GM23338 (cell line): ENCODE measurements around the gene NRDE2. TPM values are rescaled to one million over a fixed set of nuclear protein-coding genes. Genes with fewer than 3 reads are reported as not detected.

Experiments
- ATAC-seq: fragments of 200-7000 bp; cut with Tn5 transposase; 3 replicates; pipeline ENCODE4 v1.9.1; 2020
- DNase-seq: peaks from one replicate; pipeline ENCODE4 v3.0.0-alpha.2; 2015; ENCODE audit warnings: low spot score
- H2AFZ ChIP-seq: fragments of 200-600 bp; sonication (generic); 2 replicates; pipeline ENCODE4 v1.8.0; 2016; ENCODE audit warnings: antibody characterized with exemption, mild to moderate bottlenecking, moderate library complexity
- H3F3A ChIP-seq: fragments of 200-600 bp; sonication (generic); replicated peaks from 2 replicates; pipeline ENCODE4 v1.8.0; 2017; ENCODE audit warnings: antibody characterized with exemption, mixed run types, low read depth
- H3K27ac ChIP-seq: fragments of 200-600 bp; sonication (generic); 2 replicates; pipeline ENCODE4 v1.6.1; 2016; ENCODE audit warnings: low read depth
- H3K27me3 ChIP-seq: fragments of 200-600 bp; sonication (generic); 2 replicates; pipeline ENCODE4 v1.8.0; 2016; ENCODE audit warnings: mild to moderate bottlenecking, mixed run types, moderate library complexity; ENCODE audit not compliant: insufficient read depth
- H3K36me3 ChIP-seq: fragments of 200-600 bp; sonication (generic); 2 replicates; pipeline ENCODE4 v1.8.0; 2016; ENCODE audit warnings: mild to moderate bottlenecking; ENCODE audit not compliant: insufficient read depth
- H3K4me1 ChIP-seq: fragments of 200-600 bp; sonication (generic); 2 replicates; pipeline ENCODE4 v1.8.0; 2016; ENCODE audit warnings: mild to moderate bottlenecking, moderate library complexity; ENCODE audit not compliant: insufficient read depth
- H3K4me2 ChIP-seq: fragments of 200-600 bp; sonication (generic); 2 replicates; pipeline ENCODE4 v1.7.1; 2017; ENCODE audit warnings: mixed run types
- H3K4me3 ChIP-seq: fragments of 200-600 bp; sonication (generic); 2 replicates; pipeline ENCODE4 v1.6.1; 2016; ENCODE audit warnings: mixed run types
- H3K79me2 ChIP-seq: fragments of 200-600 bp; sonication (generic); replicated peaks from 2 replicates; pipeline ENCODE4 v1.8.0; 2017; ENCODE audit warnings: mild to moderate bottlenecking; ENCODE audit not compliant: insufficient read depth
- H3K9me2 ChIP-seq: fragments of 200-600 bp; sonication (generic); 2 replicates; pipeline ENCODE4 v1.8.0; 2017; ENCODE audit not compliant: insufficient read depth
- H4K20me1 ChIP-seq: fragments of 200-600 bp; sonication (generic); replicated peaks from 2 replicates; pipeline ENCODE4 v1.8.0; 2017; ENCODE audit warnings: mild to moderate bottlenecking; ENCODE audit not compliant: insufficient read depth
- H3K27ac Mint-ChIP-seq: 2 replicates; pipeline ENCODE4 v1.8.0; 2020; ENCODE audit warnings: inconsistent platforms, mild to moderate bottlenecking, moderate library complexity, mixed read lengths
- H3K27me3 Mint-ChIP-seq: 3 replicates; pipeline ENCODE4 v1.8.0; 2022; ENCODE audit warnings: low read depth, mild to moderate bottlenecking, moderate library complexity, mixed read lengths, inconsistent platforms; ENCODE audit not compliant: insufficient read depth, poor library complexity
- H3K36me3 Mint-ChIP-seq: 3 replicates; pipeline ENCODE4 v1.8.0; 2021; ENCODE audit warnings: low read depth, mild to moderate bottlenecking, inconsistent platforms, moderate library complexity, mixed read lengths
- H3K4me1 Mint-ChIP-seq: 3 replicates; pipeline ENCODE4 v1.8.0; 2020; ENCODE audit warnings: mild to moderate bottlenecking, inconsistent platforms, mixed read lengths
- H3K4me3 Mint-ChIP-seq: 3 replicates; pipeline ENCODE4 v1.8.0; 2021; ENCODE audit warnings: moderate library complexity, mild to moderate bottlenecking, inconsistent platforms, mixed read lengths
- H3K9me3 Mint-ChIP-seq: 3 replicates; pipeline ENCODE4 v1.8.0; 2020; ENCODE audit warnings: moderate library complexity, mild to moderate bottlenecking, inconsistent platforms, mixed read lengths
- CREB1 ChIP-seq: fragments of 250-450 bp; sonication (Bioruptor Pico); IDR thresholded peaks from 2 replicates; pipeline ENCODE4 v1.5.0; 2020; ENCODE audit warnings: low read depth, mild to moderate bottlenecking, moderate library complexity
- CTCF ChIP-seq, 2 experiments: fragments of 200-600 bp in 1 of 2; sonication (generic) in 1 of 2; conservative IDR thresholded peaks; 2 replicates each; pipeline versions ENCODE4 v1.5.1 to v1.6.1; 2016 to 2017; ENCODE audit warnings: antibody characterized with exemption in 2 of 2, low read depth in 2 of 2, mild to moderate bottlenecking in 2 of 2, moderate library complexity in 1 of 2
- ETS1 ChIP-seq: IDR thresholded peaks from 2 replicates; pipeline ENCODE4 v1.6.1; 2016; ENCODE audit warnings: antibody characterized with exemption
- EZH2 ChIP-seq: fragments of 200-600 bp; sonication (generic); IDR thresholded peaks from one replicate; pipeline ENCODE4 v1.8.0; 2017; ENCODE audit warnings: antibody characterized with exemption, mild to moderate bottlenecking, low read depth; ENCODE audit not compliant: unreplicated experiment
- EZH2phosphoT487 ChIP-seq: fragments of 200-600 bp; sonication (generic); IDR thresholded peaks from one replicate; pipeline ENCODE4 v1.8.1; 2018; ENCODE audit warnings: antibody characterized with exemption; ENCODE audit not compliant: unreplicated experiment
- JUNB ChIP-seq: IDR thresholded peaks from one replicate; pipeline ENCODE4 v1.6.1; 2016; ENCODE audit warnings: antibody characterized with exemption; ENCODE audit not compliant: unreplicated experiment
- NANOG ChIP-seq: IDR thresholded peaks from 2 replicates; pipeline ENCODE4 v1.6.1; 2016; ENCODE audit warnings: antibody characterized with exemption, borderline replicate concordance
- POLR2AphosphoS5 ChIP-seq: IDR thresholded peaks from 2 replicates; pipeline ENCODE4 v1.6.1; 2016; ENCODE audit warnings: antibody characterized with exemption, low read depth
- STAT1 ChIP-seq: IDR thresholded peaks from one replicate; pipeline ENCODE4 v1.6.1; 2016; ENCODE audit warnings: antibody characterized with exemption; ENCODE audit not compliant: unreplicated experiment
- ZNF114 ChIP-seq: fragments of 250-450 bp; sonication (Bioruptor Pico); IDR thresholded peaks from 2 replicates; pipeline ENCODE4 v1.5.0; 2020; ENCODE audit warnings: mild to moderate bottlenecking, moderate library complexity
- ZNF331 ChIP-seq: fragments of 250-450 bp; sonication (Bioruptor Pico); IDR thresholded peaks from 2 replicates; pipeline ENCODE4 v1.5.0; 2020; ENCODE audit warnings: low read depth, mild to moderate bottlenecking, moderate library complexity
- polyA plus RNA-seq: library from polyadenylated mRNA; unstranded; fragments of >200 nt; fragmentation: Nextera tagmentation; extraction: Ambion mirVana; gene quantifications from 2 replicates; pipeline ENCODE4 v1.2.1, GENCODE V29; 2016
- total RNA-seq: library from RNA; depleted of rRNA; stranded (reverse); fragments of >200 nt; shearing (Covaris generic); gene quantifications from 2 replicates; pipeline ENCODE4 v1.2.3, GENCODE V29; 2014
- TF ChIP-seq, protein P1 (sequence below): IDR thresholded peaks from one replicate; pipeline ENCODE4 v1.6.1; 2018; ENCODE audit warnings: antibody characterized with exemption; ENCODE audit not compliant: unreplicated experiment
- TF ChIP-seq, protein P2 (sequence below): fragments of 250-450 bp; sonication (Bioruptor Pico); IDR thresholded peaks from 2 replicates; pipeline ENCODE4 v1.5.0; 2020; ENCODE audit warnings: mild to moderate bottlenecking, moderate library complexity

Gene NRDE2
- total and polyA plus RNA-seq, 2 experiments from 2014 or later: 9.8 to 20.6 TPM

- Histone ChIP-seq H2AFZ (no peak overlapping the region), H3K36me3 (no peaks in the 10 kb centered on the region; the same call in 1 of the 2 replicates), H3K4me2 (no peak overlapping the region), H3F3A (no peaks in the 10 kb centered on the region), H4K20me1 (0 out of 2 replicates have a peak, but pooled peaks cover 3% of the 10 kb centered on the region), H3K27me3 (no peaks in the 10 kb centered on the region), H3K4me3 (no peak overlapping the region), H3K9me2 (no peaks in the 10 kb centered on the region), H3K79me2 (no peaks in the 10 kb centered on the region), H3K27ac (0 out of 2 replicates have a peak overlapping the region, but pooled peaks have one; percentile 19), H3K4me1 (no peaks in the 10 kb centered on the region)
- DNase-seq (no peak), ATAC-seq (no peak)
- Mint-ChIP-seq H3K4me1 (peaks cover 21% of the 10 kb centered on the region), H3K36me3 (peaks cover 39% of the 10 kb centered on the region), H3K27me3 (peaks cover 6% of the 10 kb centered on the region), H3K4me3 (no peak overlapping the region), H3K27ac (peak overlapping the region; percentile 27), H3K9me3 (no peaks in the 10 kb centered on the region)
- TF ChIP-seq CREB1 (CRISPR knock-in tag) (no peak), EZH2phosphoT487 (no peak), JUNB (no peak), POLR2AphosphoS5 (no peak), CTCF (conservative IDR thresholded peaks at IDR 0.05; ENCODE audit: low read depth in 2 of 2) (no peak), EZH2 (no peak), ZNF331 (CRISPR knock-in tag) (no peak), ETS1 (no peak), NANOG (no peak), ZNF114 (CRISPR knock-in tag) (no peak), STAT1 (no peak)
- TF ChIP-seq, protein P1, sequence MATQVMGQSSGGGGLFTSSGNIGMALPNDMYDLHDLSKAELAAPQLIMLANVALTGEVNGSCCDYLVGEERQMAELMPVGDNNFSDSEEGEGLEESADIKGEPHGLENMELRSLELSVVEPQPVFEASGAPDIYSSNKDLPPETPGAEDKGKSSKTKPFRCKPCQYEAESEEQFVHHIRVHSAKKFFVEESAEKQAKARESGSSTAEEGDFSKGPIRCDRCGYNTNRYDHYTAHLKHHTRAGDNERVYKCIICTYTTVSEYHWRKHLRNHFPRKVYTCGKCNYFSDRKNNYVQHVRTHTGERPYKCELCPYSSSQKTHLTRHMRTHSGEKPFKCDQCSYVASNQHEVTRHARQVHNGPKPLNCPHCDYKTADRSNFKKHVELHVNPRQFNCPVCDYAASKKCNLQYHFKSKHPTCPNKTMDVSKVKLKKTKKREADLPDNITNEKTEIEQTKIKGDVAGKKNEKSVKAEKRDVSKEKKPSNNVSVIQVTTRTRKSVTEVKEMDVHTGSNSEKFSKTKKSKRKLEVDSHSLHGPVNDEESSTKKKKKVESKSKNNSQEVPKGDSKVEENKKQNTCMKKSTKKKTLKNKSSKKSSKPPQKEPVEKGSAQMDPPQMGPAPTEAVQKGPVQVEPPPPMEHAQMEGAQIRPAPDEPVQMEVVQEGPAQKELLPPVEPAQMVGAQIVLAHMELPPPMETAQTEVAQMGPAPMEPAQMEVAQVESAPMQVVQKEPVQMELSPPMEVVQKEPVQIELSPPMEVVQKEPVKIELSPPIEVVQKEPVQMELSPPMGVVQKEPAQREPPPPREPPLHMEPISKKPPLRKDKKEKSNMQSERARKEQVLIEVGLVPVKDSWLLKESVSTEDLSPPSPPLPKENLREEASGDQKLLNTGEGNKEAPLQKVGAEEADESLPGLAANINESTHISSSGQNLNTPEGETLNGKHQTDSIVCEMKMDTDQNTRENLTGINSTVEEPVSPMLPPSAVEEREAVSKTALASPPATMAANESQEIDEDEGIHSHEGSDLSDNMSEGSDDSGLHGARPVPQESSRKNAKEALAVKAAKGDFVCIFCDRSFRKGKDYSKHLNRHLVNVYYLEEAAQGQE: no peak
- TF ChIP-seq, protein P2, sequence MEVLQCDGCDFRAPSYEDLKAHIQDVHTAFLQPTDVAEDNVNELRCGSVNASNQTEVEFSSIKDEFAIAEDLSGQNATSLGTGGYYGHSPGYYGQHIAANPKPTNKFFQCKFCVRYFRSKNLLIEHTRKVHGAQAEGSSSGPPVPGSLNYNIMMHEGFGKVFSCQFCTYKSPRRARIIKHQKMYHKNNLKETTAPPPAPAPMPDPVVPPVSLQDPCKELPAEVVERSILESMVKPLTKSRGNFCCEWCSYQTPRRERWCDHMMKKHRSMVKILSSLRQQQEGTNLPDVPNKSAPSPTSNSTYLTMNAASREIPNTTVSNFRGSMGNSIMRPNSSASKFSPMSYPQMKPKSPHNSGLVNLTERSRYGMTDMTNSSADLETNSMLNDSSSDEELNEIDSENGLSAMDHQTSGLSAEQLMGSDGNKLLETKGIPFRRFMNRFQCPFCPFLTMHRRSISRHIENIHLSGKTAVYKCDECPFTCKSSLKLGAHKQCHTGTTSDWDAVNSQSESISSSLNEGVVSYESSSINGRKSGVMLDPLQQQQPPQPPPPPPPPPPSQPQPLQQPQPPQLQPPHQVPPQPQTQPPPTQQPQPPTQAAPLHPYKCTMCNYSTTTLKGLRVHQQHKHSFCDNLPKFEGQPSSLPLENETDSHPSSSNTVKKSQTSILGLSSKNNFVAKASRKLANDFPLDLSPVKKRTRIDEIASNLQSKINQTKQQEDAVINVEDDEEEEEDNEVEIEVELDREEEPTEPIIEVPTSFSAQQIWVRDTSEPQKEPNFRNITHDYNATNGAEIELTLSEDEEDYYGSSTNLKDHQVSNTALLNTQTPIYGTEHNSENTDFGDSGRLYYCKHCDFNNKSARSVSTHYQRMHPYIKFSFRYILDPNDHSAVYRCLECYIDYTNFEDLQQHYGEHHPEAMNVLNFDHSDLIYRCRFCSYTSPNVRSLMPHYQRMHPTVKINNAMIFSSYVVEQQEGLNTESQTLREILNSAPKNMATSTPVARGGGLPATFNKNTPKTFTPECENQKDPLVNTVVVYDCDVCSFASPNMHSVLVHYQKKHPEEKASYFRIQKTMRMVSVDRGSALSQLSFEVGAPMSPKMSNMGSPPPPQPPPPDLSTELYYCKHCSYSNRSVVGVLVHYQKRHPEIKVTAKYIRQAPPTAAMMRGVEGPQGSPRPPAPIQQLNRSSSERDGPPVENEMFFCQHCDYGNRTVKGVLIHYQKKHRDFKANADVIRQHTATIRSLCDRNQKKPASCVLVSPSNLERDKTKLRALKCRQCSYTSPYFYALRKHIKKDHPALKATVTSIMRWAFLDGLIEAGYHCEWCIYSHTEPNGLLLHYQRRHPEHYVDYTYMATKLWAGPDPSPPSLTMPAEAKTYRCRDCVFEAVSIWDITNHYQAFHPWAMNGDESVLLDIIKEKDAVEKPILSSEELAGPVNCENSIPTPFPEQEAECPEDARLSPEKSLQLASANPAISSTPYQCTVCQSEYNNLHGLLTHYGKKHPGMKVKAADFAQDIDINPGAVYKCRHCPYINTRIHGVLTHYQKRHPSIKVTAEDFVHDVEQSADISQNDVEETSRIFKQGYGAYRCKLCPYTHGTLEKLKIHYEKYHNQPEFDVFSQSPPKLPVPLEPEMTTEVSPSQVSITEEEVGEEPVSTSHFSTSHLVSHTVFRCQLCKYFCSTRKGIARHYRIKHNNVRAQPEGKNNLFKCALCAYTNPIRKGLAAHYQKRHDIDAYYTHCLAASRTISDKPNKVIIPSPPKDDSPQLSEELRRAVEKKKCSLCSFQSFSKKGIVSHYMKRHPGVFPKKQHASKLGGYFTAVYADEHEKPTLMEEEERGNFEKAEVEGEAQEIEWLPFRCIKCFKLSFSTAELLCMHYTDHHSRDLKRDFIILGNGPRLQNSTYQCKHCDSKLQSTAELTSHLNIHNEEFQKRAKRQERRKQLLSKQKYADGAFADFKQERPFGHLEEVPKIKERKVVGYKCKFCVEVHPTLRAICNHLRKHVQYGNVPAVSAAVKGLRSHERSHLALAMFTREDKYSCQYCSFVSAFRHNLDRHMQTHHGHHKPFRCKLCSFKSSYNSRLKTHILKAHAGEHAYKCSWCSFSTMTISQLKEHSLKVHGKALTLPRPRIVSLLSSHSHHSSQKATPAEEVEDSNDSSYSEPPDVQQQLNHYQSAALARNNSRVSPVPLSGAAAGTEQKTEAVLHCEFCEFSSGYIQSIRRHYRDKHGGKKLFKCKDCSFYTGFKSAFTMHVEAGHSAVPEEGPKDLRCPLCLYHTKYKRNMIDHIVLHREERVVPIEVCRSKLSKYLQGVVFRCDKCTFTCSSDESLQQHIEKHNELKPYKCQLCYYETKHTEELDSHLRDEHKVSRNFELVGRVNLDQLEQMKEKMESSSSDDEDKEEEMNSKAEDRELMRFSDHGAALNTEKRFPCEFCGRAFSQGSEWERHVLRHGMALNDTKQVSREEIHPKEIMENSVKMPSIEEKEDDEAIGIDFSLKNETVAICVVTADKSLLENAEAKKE (CRISPR knock-in tag): no peak
Observed at GRCh38 chr14:90291699-90292098, 40.0 kb downstream of the NRDE2 start.
